DMS153 (cell line): Measurements from ENCODE around the gene CAPN8.

Source experiments
- DNase-seq: peaks from one replicate; lab custom pipeline; 2025; lab: John Stamatoyannopoulos, UW

The CAPN8 gene

DNA sequence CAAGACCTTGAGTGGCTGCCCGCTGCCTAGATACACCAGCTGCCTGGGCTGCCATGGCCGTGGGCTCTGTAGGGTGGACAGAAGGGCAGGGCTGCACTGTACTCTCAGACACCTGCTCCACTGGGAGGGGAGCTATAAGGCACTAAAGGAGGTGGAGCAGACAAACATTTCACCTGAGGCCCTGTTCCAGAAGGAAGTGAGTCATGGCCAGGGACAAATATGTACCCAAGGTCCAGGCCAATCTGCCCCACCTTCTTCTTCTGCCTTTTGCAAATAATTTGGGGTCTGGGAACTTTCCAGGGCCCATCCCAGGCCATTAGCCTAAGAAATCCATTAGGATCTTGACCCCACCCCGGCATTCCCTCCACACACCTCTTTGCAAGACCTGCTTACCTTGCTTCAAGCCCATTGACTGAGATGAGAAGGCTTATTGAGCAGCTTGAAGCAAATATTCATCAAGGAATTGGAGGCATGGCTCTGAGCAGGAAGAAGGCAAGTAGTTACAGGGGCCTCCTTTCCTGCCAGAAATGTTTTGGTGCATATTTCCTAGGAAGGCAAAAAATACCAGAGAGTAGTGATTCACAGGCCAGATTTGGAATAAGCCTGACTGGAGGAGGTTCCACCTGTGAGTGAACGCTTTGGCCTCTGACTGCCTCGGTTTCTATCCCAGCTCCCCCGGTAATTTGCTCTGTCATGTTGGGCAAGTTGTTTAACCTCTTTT is at the start of gene CAPN8:
TSS of gene CAPN8 (minus strand) at position 110 of the 721 bp plus-strand sequence. CDS start at position 55, 55 bp downstream.
- no peak for DNase-seq

DNA sequence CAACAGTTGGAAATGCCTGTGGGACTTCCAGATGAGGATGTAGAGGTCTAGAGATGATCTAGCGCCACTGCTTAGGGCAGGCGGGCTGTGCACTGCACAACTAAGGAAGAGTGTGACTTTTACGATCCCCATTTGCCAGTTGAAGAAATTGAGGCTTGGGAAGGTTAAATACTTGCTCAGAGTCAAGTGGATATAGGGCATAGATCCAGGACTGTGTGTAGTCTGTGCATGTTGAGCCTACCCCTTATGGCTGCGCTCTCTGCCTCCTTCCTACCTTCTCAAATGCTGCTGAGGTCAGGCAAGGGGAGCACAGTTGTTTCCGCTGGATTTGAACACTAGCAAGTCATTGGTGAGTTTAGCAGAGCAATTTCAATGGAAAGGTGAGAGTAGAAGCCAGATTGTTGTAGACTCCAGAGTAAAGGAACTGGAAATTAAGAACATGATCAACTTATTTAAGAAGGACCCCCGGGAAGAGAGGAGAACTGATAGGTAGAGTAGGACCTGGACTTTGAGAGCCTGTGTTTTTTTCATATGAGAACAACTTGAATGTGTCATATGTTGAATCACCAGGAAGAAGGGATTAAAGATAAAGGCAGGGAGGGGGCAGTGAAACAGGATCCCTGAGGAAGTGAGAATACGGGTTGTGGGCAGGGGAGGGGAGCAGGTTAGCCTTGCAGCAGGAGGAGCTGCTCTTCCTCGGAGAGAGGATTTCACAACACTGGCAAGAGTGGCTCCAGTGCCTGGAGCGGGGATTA is 49.5 kb upstream of the CAPN8 start:
- no peak for DNase-seq

DNA sequence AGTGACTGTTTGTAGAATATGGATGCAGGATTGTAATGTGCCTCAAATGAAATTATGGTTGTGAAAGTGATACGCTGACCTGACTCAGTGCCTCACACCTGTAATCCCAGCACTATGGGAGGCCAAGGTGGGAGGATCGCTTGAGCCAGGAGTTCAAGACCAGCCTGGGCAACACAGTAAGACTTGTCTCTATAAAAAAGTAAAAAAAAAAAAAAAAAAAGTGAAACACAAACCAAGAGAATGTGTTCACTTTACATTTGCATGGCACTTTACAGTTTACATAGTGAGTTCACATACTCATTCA is 48.9 kb upstream of the CAPN8 start:
- no peak for DNase-seq

DNA sequence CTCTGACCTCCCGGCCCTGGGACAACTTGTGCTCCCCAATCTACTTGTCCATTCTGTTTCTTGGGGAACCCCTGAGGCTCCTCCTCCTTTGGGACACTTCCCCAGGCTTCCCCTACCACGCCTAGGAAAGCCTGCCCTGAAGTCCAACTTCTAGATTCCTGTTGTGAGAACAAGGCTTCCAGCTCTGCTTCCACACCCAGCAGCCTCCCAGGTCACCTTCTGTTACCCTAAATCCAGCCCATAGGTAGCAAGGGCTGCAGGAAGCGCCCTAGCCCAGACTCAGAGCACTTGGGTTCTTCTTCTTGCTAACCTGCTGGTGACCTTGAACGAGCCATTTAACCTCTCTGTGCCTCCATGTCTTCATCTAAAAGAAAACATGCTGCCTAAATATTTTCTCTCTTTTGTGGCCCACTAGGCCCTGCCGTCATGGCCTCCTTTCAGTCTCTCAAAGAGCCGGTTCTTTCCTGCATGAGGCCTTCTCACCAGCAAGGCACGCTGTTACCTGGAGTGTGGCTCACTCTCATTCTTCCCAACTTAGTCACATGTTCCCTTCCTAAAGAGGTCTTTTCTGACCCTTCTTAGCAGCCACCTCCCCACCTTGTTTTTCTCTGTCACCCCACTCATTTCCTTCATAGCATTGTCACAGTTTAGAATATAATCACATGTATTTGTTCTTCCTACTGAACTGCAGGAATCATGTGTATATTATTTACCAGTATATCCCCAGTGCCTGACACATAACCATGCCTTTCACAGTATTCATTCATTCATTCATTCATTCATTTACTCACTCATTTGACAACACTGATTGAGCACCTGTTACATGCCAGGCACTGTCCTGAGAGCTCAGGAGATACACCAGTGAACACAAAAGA is 48.3 kb upstream of the CAPN8 start:
- DNase-seq = no peak

DNA sequence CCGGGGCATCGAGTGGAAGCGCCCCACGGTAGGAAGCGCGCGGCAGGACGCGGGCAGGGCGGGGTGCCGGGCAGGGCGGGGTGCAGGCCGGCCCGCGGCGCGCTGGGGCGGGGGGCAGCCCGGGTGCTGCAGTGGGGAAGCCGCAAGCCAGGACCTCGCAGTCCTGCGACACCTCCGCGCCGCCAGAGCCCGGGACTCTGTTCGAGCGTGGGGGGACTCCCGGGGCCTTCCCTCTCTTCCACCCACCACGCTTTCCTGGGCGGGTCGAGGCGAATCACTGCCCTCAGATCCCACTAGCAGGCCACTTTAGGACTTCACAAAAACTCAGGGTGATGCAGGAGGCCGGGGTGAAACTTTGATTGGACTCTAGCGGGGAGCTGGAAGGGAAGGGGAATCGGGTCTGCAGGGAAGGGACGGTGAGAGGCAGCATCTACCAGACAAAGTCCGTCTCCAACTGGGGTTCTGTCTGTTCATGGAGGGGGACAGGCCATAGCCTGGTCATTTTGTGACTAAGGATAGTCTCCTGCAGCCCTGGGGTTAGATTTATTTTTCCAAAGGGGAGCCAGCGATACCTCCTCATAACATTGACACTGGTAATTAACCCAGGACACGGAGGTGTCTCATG is 47.5 kb upstream of the CAPN8 start:
- DNase-seq = no peak

DNA sequence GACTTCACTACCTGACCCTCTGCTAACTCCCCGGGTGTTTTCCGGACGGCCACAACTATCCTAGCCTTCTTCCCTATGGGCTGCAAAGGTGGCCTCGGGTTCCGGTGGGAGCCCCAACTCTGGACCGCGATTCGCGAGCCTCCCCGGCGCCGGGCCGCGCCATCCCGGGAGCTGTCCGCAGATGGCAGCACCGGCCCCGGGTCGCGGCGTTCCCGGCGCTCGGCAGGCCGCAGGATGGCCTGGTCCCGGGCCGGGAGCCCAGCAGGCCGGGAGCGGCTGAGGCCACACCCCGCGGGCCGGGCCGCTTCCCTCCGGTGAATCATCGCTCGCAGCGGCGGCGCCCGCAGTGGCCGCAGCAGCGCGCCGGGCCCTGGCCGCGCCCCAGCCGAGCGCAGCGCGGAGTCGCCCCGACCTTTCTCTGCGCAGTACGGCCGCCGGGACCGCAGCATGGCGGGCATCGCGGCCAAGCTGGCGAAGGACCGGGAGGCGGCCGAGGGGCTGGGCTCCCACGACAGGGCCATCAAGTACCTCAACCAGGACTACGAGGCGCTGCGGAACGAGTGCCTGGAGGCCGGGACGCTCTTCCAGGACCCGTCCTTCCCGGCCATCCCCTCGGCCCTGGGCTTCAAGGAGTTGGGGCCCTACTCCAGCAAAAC is 46.8 kb upstream of the CAPN8 start, which contains the start of gene CAPN2:
TSS of gene CAPN2 (plus strand) at position 346 of the 656 bp plus-strand sequence. CDS start at position 448, 102 bp downstream.
- peak; percentile 62 for DNase-seq

DNA sequence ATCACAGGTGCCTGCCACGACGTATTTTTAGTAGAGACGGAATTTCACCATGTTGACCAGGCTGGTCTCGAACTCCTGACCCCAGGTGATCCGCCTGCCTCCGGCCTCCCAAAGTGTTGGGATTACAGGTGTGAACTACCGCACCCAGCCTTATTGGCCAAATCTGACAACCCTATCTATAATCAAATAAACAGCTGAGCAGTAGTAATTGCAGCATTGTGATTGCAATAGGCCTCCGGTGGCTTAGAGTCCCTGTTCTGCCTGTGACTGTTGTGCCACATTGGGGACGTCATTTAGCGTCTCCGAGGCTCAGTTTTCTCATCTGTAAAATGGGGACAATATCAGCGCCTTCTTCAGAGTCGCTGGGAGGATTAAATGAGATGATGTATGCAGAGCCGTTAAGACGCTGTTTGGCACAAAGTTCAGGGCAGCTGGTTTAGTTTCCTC is 46.3 kb upstream of the CAPN8 start:
- no peak for DNase-seq

DNA sequence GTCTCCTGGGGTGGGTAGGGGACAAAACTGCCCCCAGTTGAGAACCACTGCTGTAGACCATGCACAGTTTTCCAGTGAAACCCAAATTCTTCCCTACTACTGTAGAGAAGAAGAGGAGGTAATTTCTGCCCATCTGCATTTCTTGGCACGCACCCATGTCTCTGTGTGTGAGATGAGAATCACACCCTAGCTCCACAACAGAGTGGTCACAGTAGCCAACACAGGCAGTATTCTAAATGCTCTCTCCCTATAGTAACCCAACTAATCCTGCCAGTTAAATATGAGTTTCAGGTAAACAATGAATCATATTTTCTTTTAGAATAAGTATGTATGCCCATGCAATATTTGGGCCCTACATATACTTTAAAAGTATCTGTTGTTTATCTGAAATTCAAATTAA is 45.7 kb upstream of the CAPN8 start:
- DNase-seq = peak; percentile 22

DNA sequence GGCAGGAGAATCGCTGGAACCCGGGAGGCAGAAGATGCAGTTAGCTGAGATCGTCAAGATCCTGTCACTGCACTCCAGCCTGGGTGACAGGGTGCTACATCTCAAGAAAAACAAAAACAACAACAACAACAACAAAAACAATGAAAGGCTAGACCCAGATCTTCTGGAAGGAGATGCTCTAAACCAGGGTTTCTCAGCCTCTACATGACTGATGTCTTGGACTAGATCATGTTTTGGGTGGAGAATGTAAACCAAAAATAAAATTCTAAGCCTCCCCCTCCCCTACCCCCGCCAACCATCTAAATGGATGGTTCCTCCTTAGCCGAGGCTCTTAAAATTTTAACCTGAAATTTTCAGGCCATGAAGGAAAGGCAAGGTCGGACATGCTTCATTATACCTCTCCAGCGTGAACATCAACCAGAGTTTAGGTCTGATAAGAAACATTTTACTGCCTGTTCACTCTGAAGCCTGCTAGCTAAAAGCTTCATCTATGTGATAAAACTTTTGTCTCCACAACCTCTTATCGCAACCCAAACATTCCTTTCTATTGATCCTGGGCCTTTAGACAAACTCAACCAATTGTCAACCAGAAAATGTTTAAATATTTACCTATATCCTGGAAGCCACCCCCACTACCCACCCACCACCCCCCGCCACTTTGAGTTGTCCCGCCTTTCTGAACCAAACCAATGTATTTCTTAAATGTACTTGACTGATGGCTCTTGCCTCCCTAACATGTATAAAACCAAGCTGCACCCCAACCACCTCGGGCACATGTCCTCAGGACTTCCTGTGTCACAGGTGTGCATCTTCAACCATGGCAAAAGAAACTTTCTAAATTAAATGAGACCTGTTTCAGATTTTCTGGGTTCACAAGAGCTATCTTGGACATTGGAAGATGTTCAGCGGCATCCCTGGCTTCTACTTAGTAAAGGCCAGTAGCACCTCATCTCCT is 45.0 kb upstream of the CAPN8 start:
- no peak for DNase-seq

DNA sequence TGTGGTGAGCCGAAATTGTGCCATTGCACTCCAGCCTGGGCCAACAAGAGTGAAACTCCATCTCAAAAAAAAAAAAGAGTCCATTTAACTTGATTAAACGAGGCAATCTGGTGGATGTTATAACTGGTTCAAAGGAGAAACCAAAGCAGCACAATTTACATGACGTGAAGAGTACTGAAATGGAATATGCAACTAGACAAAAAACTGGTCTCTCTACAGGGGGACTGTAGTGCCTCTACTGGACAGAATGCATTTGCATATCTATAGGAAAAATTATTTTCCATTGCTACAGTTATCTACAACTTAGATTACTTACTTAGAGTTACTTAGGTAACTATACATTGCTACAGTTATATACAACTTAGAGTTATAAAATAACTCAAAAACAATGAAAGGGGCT is 44.1 kb upstream of the CAPN8 start:
- DNase-seq = no peak

DNA sequence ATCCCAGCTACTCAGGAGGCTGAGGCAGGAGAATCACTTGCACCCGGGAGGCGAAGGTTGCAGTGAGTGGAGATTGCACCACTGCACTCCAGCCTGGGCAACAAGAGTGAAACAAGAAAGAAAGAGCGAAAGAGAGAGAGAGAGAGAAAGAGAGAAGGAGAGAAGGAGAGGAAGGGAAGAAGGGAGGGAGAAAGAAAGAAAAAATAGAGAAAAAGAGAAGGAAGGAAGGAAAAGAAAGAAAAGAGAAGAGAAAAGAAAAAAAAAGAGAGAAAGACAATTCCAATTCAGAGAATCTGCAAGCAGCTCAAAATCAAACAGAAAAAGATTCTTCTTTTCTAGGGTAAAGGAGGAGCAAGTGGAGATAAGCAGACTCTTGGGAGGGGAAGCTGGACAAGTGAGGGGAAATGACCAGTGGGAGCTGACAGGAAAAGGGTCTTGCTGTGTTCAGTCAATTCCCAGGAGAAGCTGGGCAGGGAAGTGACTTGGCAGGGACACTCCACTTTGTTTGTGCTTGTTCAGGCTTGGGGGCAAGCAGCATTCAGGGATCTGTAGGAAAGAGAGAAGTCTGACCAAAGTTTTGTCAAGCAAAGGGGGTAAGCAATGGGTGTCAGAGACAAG is 43.3 kb upstream of the CAPN8 start:
- DNase-seq = no peak

DNA sequence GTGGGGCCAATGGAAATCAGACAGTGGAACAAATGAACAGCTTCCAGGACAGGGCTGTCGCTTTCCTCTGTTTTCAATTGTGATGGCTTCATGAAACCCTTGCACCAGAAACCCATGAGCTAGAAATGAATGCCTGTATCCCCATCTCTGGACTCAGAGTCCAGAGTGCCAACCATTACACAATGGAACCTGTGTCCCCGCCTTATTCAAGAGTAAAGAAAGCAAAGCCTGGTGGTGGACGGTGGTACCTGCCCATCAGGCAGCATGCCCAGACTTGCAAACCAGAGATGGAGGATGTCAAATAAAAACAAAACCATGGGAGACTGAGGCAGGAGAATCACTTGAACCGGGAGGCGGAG is 42.5 kb upstream of the CAPN8 start:
- DNase-seq = peak; percentile 85

DNA sequence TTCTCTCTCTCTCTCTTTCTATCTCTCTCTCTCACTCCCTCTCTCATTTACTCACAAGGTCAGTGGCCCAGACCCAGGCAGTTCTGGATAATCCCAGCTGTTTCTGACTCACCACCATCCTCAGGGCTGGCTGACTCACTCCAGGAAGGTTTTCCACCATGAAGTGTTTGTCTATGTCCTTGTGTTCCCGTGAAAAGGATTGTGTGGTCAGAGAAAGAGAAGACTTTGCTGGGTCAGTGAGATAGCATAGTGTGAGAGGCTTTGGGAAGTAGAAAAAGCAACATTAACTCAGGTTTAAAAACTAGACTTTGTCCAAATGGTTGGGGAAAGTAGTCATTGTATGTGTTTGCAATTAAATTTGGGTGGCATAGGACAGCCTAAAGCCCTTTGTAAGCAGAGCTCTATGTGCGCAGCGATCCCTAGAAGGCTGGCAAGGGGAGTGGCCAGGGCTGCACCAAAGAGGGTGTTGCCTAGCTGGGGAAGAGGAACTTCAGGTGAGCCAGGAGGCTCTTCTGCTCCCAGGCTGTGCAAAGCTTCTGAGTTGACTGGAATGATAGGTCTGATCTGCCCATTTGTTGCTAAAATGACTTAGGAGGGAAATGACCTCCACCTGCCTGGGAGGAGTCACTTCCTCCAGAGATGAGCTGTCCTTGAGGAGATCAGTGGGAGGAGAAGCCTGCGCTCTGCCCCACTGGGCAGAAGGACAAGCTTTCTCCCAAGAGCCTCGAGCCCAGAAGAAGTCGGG is 41.9 kb upstream of the CAPN8 start:
- DNase-seq = peak; percentile 97

DNA sequence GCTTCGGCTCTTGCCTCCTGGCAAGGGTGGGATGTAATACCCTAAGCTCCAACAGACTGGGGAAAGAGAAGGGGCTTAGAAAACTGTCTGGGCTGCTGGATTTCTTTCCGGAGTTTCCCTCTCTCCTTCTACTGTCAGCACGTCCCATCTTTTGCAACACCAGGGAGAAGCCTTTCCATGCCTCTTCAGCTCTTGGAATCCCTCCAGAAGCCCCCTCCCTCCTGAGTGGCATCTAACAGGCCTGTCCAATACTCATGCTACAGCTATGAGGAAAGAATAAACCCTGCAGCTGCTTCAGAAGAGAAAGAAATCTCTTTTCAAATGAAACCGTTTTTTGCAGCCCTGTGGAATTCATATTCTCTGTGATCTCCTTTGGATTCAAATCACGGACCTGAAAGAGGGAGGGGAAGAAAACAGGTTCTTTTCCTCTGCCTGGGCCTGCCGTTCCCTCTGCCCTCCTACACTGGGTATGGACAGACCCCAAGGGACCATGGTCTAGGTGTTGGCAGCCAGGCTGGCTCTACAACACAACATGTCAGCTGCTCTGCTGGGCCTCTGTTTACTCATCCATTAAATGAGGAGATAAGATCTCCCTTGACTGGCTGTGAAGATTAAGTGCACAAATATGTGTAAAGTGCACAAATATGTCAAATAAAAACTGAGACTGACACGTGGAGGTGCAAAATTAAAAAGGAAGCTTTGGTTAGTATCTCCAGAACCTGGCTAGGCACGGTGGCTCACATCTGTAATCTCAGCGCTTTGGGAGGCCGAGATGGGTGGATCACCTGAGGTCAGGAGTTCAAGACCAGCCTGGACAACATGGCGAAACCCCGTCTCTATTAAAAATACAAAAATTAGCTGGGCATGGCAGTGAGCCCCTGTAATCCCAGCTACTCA is 40.8 kb upstream of the CAPN8 start:
- peak; percentile 92 for DNase-seq

DNA sequence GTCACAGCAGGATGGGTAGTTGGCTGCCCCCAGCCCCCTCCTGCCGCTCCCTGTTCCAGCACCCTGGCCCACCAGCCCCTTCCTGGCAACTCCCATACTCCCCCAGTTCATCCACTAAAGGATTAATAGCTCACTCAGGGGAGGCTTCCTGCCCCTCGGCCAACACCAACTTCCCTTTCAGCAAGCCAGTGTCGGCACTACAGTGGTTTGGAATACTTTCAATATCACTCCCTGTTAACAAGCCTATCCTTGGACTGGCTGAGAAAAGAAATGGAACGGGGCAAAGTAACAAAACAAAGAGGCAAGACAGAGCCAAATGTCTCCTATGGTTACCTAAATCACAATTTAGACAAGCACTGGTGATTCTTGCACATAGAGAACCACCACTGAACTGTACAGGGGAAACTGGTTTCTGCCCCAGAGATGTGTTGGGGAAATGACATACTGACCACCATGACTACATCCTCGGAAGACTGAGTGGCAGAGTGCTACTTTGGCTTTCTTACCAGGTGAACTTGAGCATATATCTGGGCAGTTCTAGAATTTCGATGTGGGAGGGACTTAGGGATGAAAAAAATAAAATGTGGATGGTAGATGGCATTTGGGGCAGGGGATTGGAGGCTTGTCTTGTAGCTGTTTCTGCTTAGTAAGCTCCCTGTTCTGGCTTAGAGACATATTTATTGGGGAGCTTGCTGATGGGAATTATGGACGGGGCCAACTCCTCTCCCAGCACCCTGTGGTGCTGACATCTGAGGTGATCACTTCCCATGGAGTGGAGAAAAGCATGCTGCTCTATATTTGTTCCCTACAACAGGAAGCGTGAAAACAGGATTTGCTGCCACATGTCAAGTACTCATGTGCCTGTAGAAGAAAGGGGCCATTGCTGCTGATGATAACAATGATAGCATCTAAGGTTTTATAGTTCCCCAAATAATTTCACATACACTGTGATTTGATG is 39.7 kb upstream of the CAPN8 start:
- peak; percentile 54 for DNase-seq

DNA sequence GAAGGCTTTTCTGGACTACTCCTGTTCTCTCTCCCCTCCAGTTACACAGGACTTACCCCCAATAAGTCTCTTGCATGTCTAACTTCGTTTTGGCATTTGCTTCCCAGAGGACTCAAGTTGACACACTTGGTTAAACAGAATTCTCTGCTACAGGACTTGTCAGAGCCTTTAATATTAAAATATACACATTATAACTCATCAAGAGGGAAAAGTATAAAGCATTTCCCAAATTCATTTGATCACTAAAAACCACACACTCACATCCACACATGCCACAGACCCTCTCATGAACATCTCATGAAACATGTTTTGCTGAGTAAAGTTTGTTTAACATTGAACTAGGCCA is 38.1 kb upstream of the CAPN8 start:
- DNase-seq = no peak
